Measurements from ENCODE around the gene PRRC2B. TPM values are rescaled to one million over a fixed set of nuclear protein-coding genes. Genes with fewer than 3 reads are reported as not detected.

Gene PRRC2B
- total and polyA plus RNA-seq, 12 donors = 26.4 to 153 (median 126) TPM

GRCh38 chr9:131518553-131518952 lies 124.7 kb downstream of the PRRC2B start:
- H3K4me3 ChIP-seq = no peak overlapping the region
- 76 to 90% methylated on average over 20 of the region's 20 CpGs for WGBS, 2 donors
- TF ChIP-seq CTCF (IDR thresholded peaks at IDR 0.05) = no peak
- intact Hi-C loops (cut with DNase I) = no loop called here
- H3K9me3 ChIP-seq = peaks cover 0 to 17% (median 0%) of the 10 kb centered on the region in 11 donors
- no peaks in the 10 kb centered on the region for H3K27me3 ChIP-seq
- DNase-seq (no peak), ATAC-seq (no peak)
- H3K4me1 ChIP-seq = peaks cover 0 to 31% (median 10%) of the 10 kb centered on the region in 9 donors
- peak overlapping the region in 9 of 10 donors; percentile 55 to 89 (median 72) for H3K27ac ChIP-seq
- H3K36me3 ChIP-seq = peaks cover 0 to 92% (median 48%) of the 10 kb centered on the region in 9 donors

GRCh38 chr9:131520503-131520902 lies 126.6 kb downstream of the PRRC2B start:
- TF ChIP-seq CTCF (IDR thresholded peaks at IDR 0.05) = no peak
- Histone ChIP-seq H3K9me3 (peaks cover 0 to 8% (median 0%) of the 10 kb centered on the region in 11 donors), H3K36me3 (peaks cover 0 to 92% (median 65%) of the 10 kb centered on the region in 9 donors), H3K27me3 (no peaks in the 10 kb centered on the region), H3K27ac (no peak overlapping the region), H3K4me1 (peaks cover 0 to 31% (median 10%) of the 10 kb centered on the region in 9 donors), H3K4me3 (no peak overlapping the region)
- ATAC-seq = no peak
- intact Hi-C loops (cut with DNase I) = no loop called here
- DNase-seq = no peak
- 82 to 86% methylated on average over 16 of the region's 16 CpGs for WGBS, 2 donors

- intact Hi-C loops (cut with DNase I) = no loop called here
- H3K9me3 ChIP-seq = peaks cover 0 to 6% (median 0%) of the 10 kb centered on the region in 11 donors
- H3K4me3 ChIP-seq = no peak overlapping the region
- DNase-seq (no peak), ATAC-seq (no peak)
- peaks cover 0 to 96% (median 72%) of the 10 kb centered on the region in 9 donors for H3K36me3 ChIP-seq
- H3K4me1 ChIP-seq = peaks cover 0 to 31% (median 10%) of the 10 kb centered on the region in 9 donors
- TF ChIP-seq CTCF (IDR thresholded peaks at IDR 0.05) = no peak
- H3K27ac ChIP-seq = no peak overlapping the region
- H3K27me3 ChIP-seq = no peaks in the 10 kb centered on the region
- 96 to 98% methylated on average over 10 of the region's 10 CpGs for WGBS, 2 donors
Observed at GRCh38 chr9:131521203-131521602, 127.3 kb downstream of the PRRC2B start.

GRCh38 chr9:131521822-131522221 lies 127.9 kb downstream of the PRRC2B start:
- no peak for TF ChIP-seq CTCF (IDR thresholded peaks at IDR 0.05)
- WGBS, 2 donors = 95 to 97% methylated on average over 12 to 13 of the region's 13 CpGs

More at GRCh38 chr9:131521822-131522221, 127.9 kb downstream of the PRRC2B start:
- Histone ChIP-seq H3K4me3 (no peak overlapping the region), H3K9me3 (no peaks in the 10 kb centered on the region), H3K36me3 (peaks cover 0 to 96% (median 71%) of the 10 kb centered on the region in 9 donors), H3K27me3 (no peaks in the 10 kb centered on the region), H3K4me1 (peaks cover 0 to 28% (median 10%) of the 10 kb centered on the region in 9 donors), H3K27ac (no peak overlapping the region)
- DNase-seq (no peak), ATAC-seq (no peak)
- intact Hi-C loops (cut with DNase I) = no loop called here
